ENCODE measurements around the gene BOC. TPM values are rescaled to one million over a fixed set of nuclear protein-coding genes. Genes with fewer than 3 reads are reported as not detected.

The BOC gene
- total RNA-seq, 1 experiment from 2014 or later, result 0.07 TPM

DNA sequence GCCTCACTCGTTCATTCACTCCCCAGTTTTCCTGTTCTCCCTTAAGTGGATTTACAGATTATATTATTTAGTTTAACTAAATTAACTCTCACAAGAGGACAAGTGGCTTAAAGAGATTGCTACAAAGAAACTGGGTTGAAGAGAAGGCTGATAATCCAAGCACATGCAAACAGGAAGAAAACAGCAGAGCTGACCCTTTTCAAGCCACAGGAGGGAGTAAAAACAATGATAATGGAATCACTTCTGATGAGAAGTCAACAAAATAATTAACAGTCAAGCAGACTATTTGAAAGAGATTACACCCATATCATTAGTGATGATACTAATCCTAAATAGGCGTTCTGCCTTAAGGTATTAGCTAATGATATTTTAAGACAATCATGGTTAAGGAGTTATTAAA, 31.7 kb downstream of the BOC start:
- H3K9me3 Mint-ChIP-seq (ENCODE audit: low read depth, unreplicated experiment), result no peaks in the 10 kb centered on the region
- H3K4me3 Mint-ChIP-seq (ENCODE audit: low read depth, unreplicated experiment), result no peak overlapping the region
- H3K4me1 Mint-ChIP-seq (ENCODE audit: low read depth, unreplicated experiment), result no peaks in the 10 kb centered on the region
- BruUV-seq (replicated peaks), result no TSS peak
- TF ChIP-seq, protein P1, sequence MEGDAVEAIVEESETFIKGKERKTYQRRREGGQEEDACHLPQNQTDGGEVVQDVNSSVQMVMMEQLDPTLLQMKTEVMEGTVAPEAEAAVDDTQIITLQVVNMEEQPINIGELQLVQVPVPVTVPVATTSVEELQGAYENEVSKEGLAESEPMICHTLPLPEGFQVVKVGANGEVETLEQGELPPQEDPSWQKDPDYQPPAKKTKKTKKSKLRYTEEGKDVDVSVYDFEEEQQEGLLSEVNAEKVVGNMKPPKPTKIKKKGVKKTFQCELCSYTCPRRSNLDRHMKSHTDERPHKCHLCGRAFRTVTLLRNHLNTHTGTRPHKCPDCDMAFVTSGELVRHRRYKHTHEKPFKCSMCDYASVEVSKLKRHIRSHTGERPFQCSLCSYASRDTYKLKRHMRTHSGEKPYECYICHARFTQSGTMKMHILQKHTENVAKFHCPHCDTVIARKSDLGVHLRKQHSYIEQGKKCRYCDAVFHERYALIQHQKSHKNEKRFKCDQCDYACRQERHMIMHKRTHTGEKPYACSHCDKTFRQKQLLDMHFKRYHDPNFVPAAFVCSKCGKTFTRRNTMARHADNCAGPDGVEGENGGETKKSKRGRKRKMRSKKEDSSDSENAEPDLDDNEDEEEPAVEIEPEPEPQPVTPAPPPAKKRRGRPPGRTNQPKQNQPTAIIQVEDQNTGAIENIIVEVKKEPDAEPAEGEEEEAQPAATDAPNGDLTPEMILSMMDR (IDR thresholded peaks at IDR 0.05; ENCODE audit: unreplicated experiment), result no peak
- no peaks in the 10 kb centered on the region for H3K36me3 Mint-ChIP-seq (ENCODE audit: insufficient read depth, unreplicated experiment)
- peaks cover 72% of the 10 kb centered on the region for H3K27me3 Mint-ChIP-seq (ENCODE audit: unreplicated experiment)
- no peak overlapping the region for H3K27ac Mint-ChIP-seq (ENCODE audit: unreplicated experiment)
- intact Hi-C loops (cut with micrococcal nuclease; ENCODE audit: unreplicated experiment), result no loop called here
- no peak for DNase-seq
- CTCF ChIA-PET, result no interaction called here

DNA sequence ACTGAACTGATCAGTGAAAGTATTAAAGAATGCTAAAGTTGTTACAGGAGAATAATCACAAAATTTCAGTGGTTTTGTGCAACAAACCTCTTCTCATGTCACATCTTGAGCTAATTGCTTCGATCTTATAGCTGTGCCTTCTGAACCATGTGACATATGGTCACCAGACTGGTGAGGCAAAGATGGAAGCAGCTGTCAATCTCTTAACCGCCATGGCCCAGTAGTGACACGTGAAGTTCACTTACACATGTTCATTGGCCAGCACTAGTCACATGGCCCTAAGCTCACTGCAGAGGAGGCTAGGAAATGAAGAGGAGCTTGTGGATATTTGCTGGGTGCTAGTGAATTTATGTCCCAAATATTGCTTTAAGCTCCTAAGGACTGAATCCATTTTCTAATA, 32.5 kb downstream of the BOC start:
- H3K36me3 Mint-ChIP-seq (ENCODE audit: insufficient read depth, unreplicated experiment), result no peaks in the 10 kb centered on the region
- no peak overlapping the region for H3K4me3 Mint-ChIP-seq (ENCODE audit: low read depth, unreplicated experiment)
- H3K4me1 Mint-ChIP-seq (ENCODE audit: low read depth, unreplicated experiment), result no peaks in the 10 kb centered on the region
- intact Hi-C loops (cut with micrococcal nuclease; ENCODE audit: unreplicated experiment), result no loop called here
- TF ChIP-seq, protein P1 (IDR thresholded peaks at IDR 0.05; ENCODE audit: unreplicated experiment), result no peak
- BruUV-seq (replicated peaks), result no TSS peak
- no peak for DNase-seq
- CTCF ChIA-PET, result interaction anchor here (0.6 kb wide), 1 partner anchor 11 kb away, joined by 3 read pairs; no protein-coding TSS in a partner anchor
- peaks cover 72% of the 10 kb centered on the region for H3K27me3 Mint-ChIP-seq (ENCODE audit: unreplicated experiment)
- H3K27ac Mint-ChIP-seq (ENCODE audit: unreplicated experiment), result no peak overlapping the region
- H3K9me3 Mint-ChIP-seq (ENCODE audit: low read depth, unreplicated experiment), result no peaks in the 10 kb centered on the region

DNA sequence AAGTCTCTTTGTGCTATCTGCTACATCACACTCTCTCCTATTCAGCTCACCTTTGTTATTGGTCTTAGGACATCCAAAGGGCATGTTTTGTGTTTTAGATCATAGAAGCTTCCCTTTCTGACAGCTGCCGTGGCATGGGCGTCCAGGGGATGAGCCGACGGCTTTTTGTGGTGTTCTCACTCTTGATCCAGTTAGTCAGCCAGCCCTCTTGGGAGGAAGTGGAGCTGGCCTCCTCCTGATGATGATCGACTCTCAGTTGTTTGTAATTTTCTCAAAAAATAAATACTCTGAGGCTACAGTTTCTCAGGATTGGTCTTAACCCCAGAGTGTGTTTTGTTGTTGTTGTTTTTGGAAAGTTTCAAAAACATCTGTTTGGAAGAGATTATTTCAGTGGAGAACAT, 34.4 kb downstream of the BOC start:
- Mint-ChIP-seq H3K9me3 (ENCODE audit: low read depth, unreplicated experiment) (no peaks in the 10 kb centered on the region), H3K27ac (ENCODE audit: unreplicated experiment) (no peak overlapping the region), H3K27me3 (ENCODE audit: unreplicated experiment) (peaks cover 72% of the 10 kb centered on the region), H3K4me1 (ENCODE audit: low read depth, unreplicated experiment) (no peaks in the 10 kb centered on the region), H3K4me3 (ENCODE audit: low read depth, unreplicated experiment) (no peak overlapping the region), H3K36me3 (ENCODE audit: insufficient read depth, unreplicated experiment) (no peaks in the 10 kb centered on the region)
- intact Hi-C loops (cut with micrococcal nuclease; ENCODE audit: unreplicated experiment), result no loop called here
- CTCF ChIA-PET, result no interaction called here
- no peak for DNase-seq
- TF ChIP-seq, protein P1 (IDR thresholded peaks at IDR 0.05; ENCODE audit: unreplicated experiment), result no peak
- no TSS peak for BruUV-seq (replicated peaks)

DNA sequence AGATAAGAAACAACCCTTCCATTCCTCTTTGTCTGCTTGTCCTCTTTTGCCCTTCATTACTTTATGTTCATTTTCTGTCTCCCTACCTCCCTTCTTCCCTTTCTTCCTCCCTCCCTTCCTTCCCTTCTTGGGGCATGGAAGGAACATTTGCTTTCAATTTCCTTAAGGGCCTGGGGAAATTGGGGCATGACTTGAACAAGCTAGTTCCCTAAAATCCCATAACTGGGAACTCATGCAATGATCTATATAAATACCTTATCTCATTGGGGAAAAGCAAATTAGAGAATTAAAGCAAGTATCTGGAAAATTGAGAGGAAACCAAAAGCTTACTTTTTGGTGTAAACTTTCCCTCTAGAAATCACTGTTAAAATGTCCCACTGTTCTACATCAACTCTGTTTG, 35.7 kb downstream of the BOC start:
- no peak overlapping the region for H3K4me3 Mint-ChIP-seq (ENCODE audit: low read depth, unreplicated experiment)
- TF ChIP-seq, protein P1 (IDR thresholded peaks at IDR 0.05; ENCODE audit: unreplicated experiment), result no peak
- H3K36me3 Mint-ChIP-seq (ENCODE audit: insufficient read depth, unreplicated experiment), result no peaks in the 10 kb centered on the region
- H3K27me3 Mint-ChIP-seq (ENCODE audit: unreplicated experiment), result peaks cover 60% of the 10 kb centered on the region
- no peaks in the 10 kb centered on the region for H3K4me1 Mint-ChIP-seq (ENCODE audit: low read depth, unreplicated experiment)
- H3K27ac Mint-ChIP-seq (ENCODE audit: unreplicated experiment), result no peak overlapping the region
- no peak for DNase-seq
- intact Hi-C loops (cut with micrococcal nuclease; ENCODE audit: unreplicated experiment), result no loop called here
- CTCF ChIA-PET, result no interaction called here
- H3K9me3 Mint-ChIP-seq (ENCODE audit: low read depth, unreplicated experiment), result no peaks in the 10 kb centered on the region
- BruUV-seq (replicated peaks), result no TSS peak

Measured in Calu3 (cell line).